H1 (cell line): ENCODE results near the gene FAM149A. TPM values are rescaled to one million over a fixed set of nuclear protein-coding genes. Genes with fewer than 3 reads are reported as not detected.

Source experiments
- CTCF ChIA-PET: fragments of 300-600 bp; sonication (Branson Sonifier 250); formaldehyde crosslinking; loops from one replicate; lab custom pipeline; 2021; ENCODE audit not compliant: partially characterized antibody; lab: Charles Lee
- POLR2A ChIA-PET: fragments of 300-600 bp; sonication (Branson Sonifier 250); formaldehyde crosslinking; loops from one replicate; lab custom pipeline; 2021; ENCODE audit warnings: inconsistent platforms; ENCODE audit not compliant: partially characterized antibody; lab: Charles Lee
- DNase-seq, 2 experiments: peaks; one replicate each; pipeline versions ENCODE4 v3.0.0 to v3.0.0-alpha.2; 2010 to 2022; ENCODE audit warnings: low spot score in 2 of 2, low read depth in 1 of 2, mixed read lengths in 1 of 2
- FAIRE-seq: peaks from 2 replicates; lab custom pipeline; 2011; peaks lifted over from hg19 to GRCh38; lab: Jason Lieb, UNC
- H2AFZ ChIP-seq: 2 replicates; pipeline ENCODE4 v1.8.1; 2012; ENCODE audit warnings: low read length, inconsistent platforms
- H2AK5ac ChIP-seq: 2 replicates; pipeline ENCODE4 v1.6.1; 2013; ENCODE audit warnings: low read depth, low read length
- H2BK120ac ChIP-seq: replicated peaks from 2 replicates; pipeline ENCODE3; 2013; ENCODE audit warnings: low read depth, low read length, inconsistent platforms
- H2BK12ac ChIP-seq: 2 replicates; pipeline ENCODE4 v1.6.1; 2013; ENCODE audit warnings: low read depth, low read length
- H2BK15ac ChIP-seq: 2 replicates; pipeline ENCODE4 v1.6.1; 2013; ENCODE audit warnings: low read length
- H2BK20ac ChIP-seq: 2 replicates; pipeline ENCODE4 v1.6.1; 2013; ENCODE audit warnings: low read length
- H2BK5ac ChIP-seq: 2 replicates; pipeline ENCODE4 v1.6.1; 2013; ENCODE audit warnings: low read depth, low read length
- H3K14ac ChIP-seq: 2 replicates; pipeline ENCODE4 v1.6.1; 2013; ENCODE audit warnings: inconsistent platforms; ENCODE audit not compliant: insufficient read length
- H3K18ac ChIP-seq: 2 replicates; pipeline ENCODE4 v1.6.1; 2013; ENCODE audit warnings: low read length; ENCODE audit errors: extremely low read depth
- H3K23ac ChIP-seq: 2 replicates; pipeline ENCODE4 v1.6.1; 2013; ENCODE audit warnings: inconsistent platforms; ENCODE audit not compliant: insufficient read length
- H3K23me2 ChIP-seq: 2 replicates; pipeline ENCODE4 v1.6.1; 2013; ENCODE audit warnings: low read depth, low read length
- H3K27ac ChIP-seq: 2 replicates; pipeline ENCODE4 v1.6.1; 2011; ENCODE audit warnings: low read depth, low read length, inconsistent platforms
- H3K27me3 ChIP-seq, 4 experiments: replicated peaks in 1 of 4; 1 replicate in 1 of 4; 2 replicates in 3 of 4; pipeline versions ENCODE4 v1.6.1 to v1.8.1; 2011 to 2013; ENCODE audit warnings: low read length in 3 of 4, mild to moderate bottlenecking in 3 of 4, inconsistent platforms in 2 of 4, mixed read lengths in 2 of 4, moderate library complexity in 1 of 4; ENCODE audit not compliant: control insufficient read depth in 3 of 4, insufficient read depth in 3 of 4; ENCODE audit errors: extremely low read depth in 1 of 4
- H3K36me3 ChIP-seq, 4 experiments: 2 replicates each; pipeline versions ENCODE4 v1.6.1 to v1.8.1; 2011 to 2013; ENCODE audit warnings: mild to moderate bottlenecking in 4 of 4, low read length in 3 of 4, moderate library complexity in 2 of 4, control low read depth in 1 of 4, inconsistent platforms in 1 of 4; ENCODE audit not compliant: insufficient read depth in 4 of 4, control insufficient read depth in 2 of 4
- H3K4ac ChIP-seq: replicated peaks from 2 replicates; pipeline ENCODE3; 2013; ENCODE audit warnings: low read length, low read depth, mixed read lengths, inconsistent platforms; ENCODE audit not compliant: insufficient read length
- H3K4me1 ChIP-seq, 4 experiments: replicated peaks in 1 of 4; 1 replicate in 1 of 4; 2 replicates in 3 of 4; pipeline versions ENCODE4 v1.6.1 to v1.8.1; 2011 to 2013; ENCODE audit warnings: low read length in 3 of 4, inconsistent platforms in 2 of 4, mixed read lengths in 1 of 4; ENCODE audit not compliant: insufficient read depth in 4 of 4, control insufficient read depth in 3 of 4
- H3K4me2 ChIP-seq, 2 experiments: 2 replicates each; pipeline versions ENCODE4 v1.6.1 to v1.8.1; 2011 to 2013; ENCODE audit warnings: low read depth in 2 of 2, low read length in 2 of 2, control low read depth in 1 of 2, inconsistent platforms in 1 of 2, mild to moderate bottlenecking in 1 of 2; ENCODE audit not compliant: insufficient read depth in 1 of 2
- H3K4me3 ChIP-seq, 4 experiments: fragments of 200-600, 300-600 bp in 1 of 4; sonication (generic), shearing (Covaris generic), sonication (Bioruptor Twin) in 1 of 4; 2 replicates each; pipeline versions ENCODE4 v1.5.1 to v1.8.1; 2011 to 2016; ENCODE audit warnings: low read length in 4 of 4, low read depth in 3 of 4, control low read depth in 2 of 4, inconsistent platforms in 2 of 4, mild to moderate bottlenecking in 2 of 4, mixed read lengths in 1 of 4, moderate library complexity in 1 of 4; ENCODE audit not compliant: insufficient read depth in 2 of 4; ENCODE audit errors: extremely low read depth in 1 of 4
- H3K56ac ChIP-seq: replicated peaks from 2 replicates; pipeline ENCODE3; 2013; ENCODE audit warnings: low read depth, mild to moderate bottlenecking, mixed read lengths, low read length, inconsistent platforms; ENCODE audit not compliant: insufficient read length
- H3K79me1 ChIP-seq: 2 replicates; pipeline ENCODE4 v1.6.1; 2013; ENCODE audit warnings: low read depth, low read length, control low read depth
- H3K79me2 ChIP-seq, 2 experiments: 2 replicates each; pipeline versions ENCODE4 v1.6.1 to v1.8.1; 2012 to 2013; ENCODE audit warnings: low read length in 2 of 2, mild to moderate bottlenecking in 2 of 2, inconsistent platforms in 1 of 2; ENCODE audit not compliant: insufficient read depth in 2 of 2, control insufficient read depth in 1 of 2
- H3K9ac ChIP-seq, 4 experiments: replicated peaks in 1 of 4; 1 replicate in 1 of 4; 2 replicates in 3 of 4; pipeline versions ENCODE4 v1.6.1 to v1.8.1; 2011 to 2013; ENCODE audit warnings: low read depth in 3 of 4, low read length in 3 of 4, control low read depth in 2 of 4, mild to moderate bottlenecking in 2 of 4, moderate library complexity in 2 of 4, inconsistent platforms in 1 of 4; ENCODE audit errors: extremely low read depth in 1 of 4
- H3K9me3 ChIP-seq, 2 experiments: 2 replicates each; pipeline versions ENCODE4 v1.6.1 to v1.8.1; 2012 to 2013; ENCODE audit warnings: mild to moderate bottlenecking in 2 of 2, moderate library complexity in 2 of 2, control low read depth in 1 of 2, inconsistent platforms in 1 of 2, low read depth in 1 of 2, low read length in 1 of 2, mixed read lengths in 1 of 2; ENCODE audit not compliant: insufficient read depth in 2 of 2
- H4K20me1 ChIP-seq, 2 experiments: replicated peaks in 1 of 2; 2 replicates each; pipeline versions ENCODE3 to v1.8.1; 2011 to 2013; ENCODE audit warnings: inconsistent platforms in 2 of 2, low read length in 2 of 2, mild to moderate bottlenecking in 1 of 2; ENCODE audit not compliant: insufficient read depth in 2 of 2, control insufficient read depth in 1 of 2
- H4K5ac ChIP-seq: 2 replicates; pipeline ENCODE4 v1.6.1; 2013; ENCODE audit warnings: low read length, low read depth, mixed read lengths, inconsistent platforms; ENCODE audit not compliant: insufficient read length
- H4K8ac ChIP-seq: 2 replicates; pipeline ENCODE4 v1.8.0; 2013; ENCODE audit warnings: mild to moderate bottlenecking, moderate library complexity, low read length, inconsistent platforms; ENCODE audit not compliant: insufficient read depth; ENCODE audit errors: extremely low read depth
- H4K91ac ChIP-seq: replicated peaks from 2 replicates; pipeline ENCODE3; 2013; ENCODE audit warnings: low read length, mixed read lengths, inconsistent platforms; ENCODE audit not compliant: insufficient read length
- KDM1A ChIP-seq: fragments of 200-600, 300-600 bp; sonication (generic); IDR thresholded peaks from 2 replicates; pipeline ENCODE4 v1.7.1; 2016; ENCODE audit warnings: mild to moderate bottlenecking, low read length, borderline replicate concordance
- TAF7 ChIP-seq: optimal IDR thresholded peaks from 2 replicates; pipeline ENCODE3; 2011; ENCODE audit warnings: low read depth, mild to moderate bottlenecking, inconsistent platforms, low read length, moderate library complexity, borderline replicate concordance
- TBP ChIP-seq: IDR thresholded peaks from 2 replicates; pipeline ENCODE4 v1.6.1; 2011; ENCODE audit warnings: low read depth, low read length, improper control_type of control experiment
- WGBS, 2 experiments: shearing (Covaris generic) in 1 of 2; methylation state at CpG; one replicate each; pipeline versions ENCODE4 v1.1.6 to v1.1.7; 2013 to 2015; ENCODE audit warnings: low lambda C conversion rate in 2 of 2, mixed read lengths in 2 of 2, inconsistent platforms in 1 of 2, low coverage in 1 of 2, missing lambda C conversion rate in 1 of 2; ENCODE audit not compliant: insufficient replicate concordance in 2 of 2, insufficient coverage in 1 of 2, insufficient read length in 1 of 2; ENCODE audit errors: extremely low coverage in 1 of 2, missing lambda C conversion rate in 1 of 2; 5-methylcytosine and 5-hydroxymethylcytosine counted together
- polyA plus RNA-seq, 7 experiments: library from polyadenylated mRNA; depleted of rRNA in 3 of 7; stranded (reverse) in 5 of 7; unstranded in 2 of 7; fragments of >200 nt in 5 of 7; fragments of 200-250 nt in 2 of 7; gene quantifications; 1 replicate in 5 of 7; 2 replicates in 1 of 7; 4 replicates in 1 of 7; pipeline versions ENCODE4 v1.2.1 to v1.2.3, GENCODE V29; 2011 to 2013; ENCODE audit warnings: missing spikeins in 2 of 7, mixed read lengths in 2 of 7
- total RNA-seq: library from RNA; stranded (reverse); fragmentation: NEBNext Ultra II Directional; extraction: Animal tissue kit (Norgen Biotek cat#: 25700); gene quantifications from 2 replicates; pipeline ENCODE4 v1.2.1, GENCODE V29; 2021

Gene FAM149A
- total and polyA plus RNA-seq, 2 of the 8 experiments (the other 6 are each of a cell fraction or from before 2014, with no cell fraction given), result 6.1 to 8.5 TPM

DNA sequence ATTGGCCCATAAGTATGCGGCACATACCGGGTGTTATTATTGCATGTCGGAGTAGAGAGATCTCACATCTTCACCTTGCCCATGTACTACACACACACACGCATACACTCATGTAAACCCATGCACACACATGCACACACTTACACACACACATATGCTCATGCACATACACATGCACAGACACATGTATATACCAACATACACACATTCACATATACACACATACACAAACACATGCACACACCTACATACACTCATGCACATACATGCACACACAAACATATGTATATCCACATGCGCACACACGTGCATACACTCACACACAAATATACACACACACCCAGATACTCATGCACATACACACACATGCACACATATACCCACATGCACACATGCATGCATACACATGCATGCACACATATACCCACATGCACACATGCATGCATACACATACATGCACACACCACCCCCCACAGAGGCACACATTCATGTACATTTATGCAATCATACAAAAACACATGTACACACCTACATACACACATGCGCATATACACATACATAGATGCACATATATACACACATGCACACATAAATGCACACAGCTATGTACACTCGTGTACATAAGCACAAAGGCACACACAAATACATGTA, 98.1 kb downstream of the FAM149A start:
- Histone ChIP-seq H4K20me1 (no peaks in the 10 kb centered on the region), H2AFZ (no peak overlapping the region), H3K4ac (no peak overlapping the region), H3K4me2 (no peak overlapping the region), H3K56ac (no peak overlapping the region), H4K8ac (no peak overlapping the region), H2BK12ac (no peak overlapping the region), H4K91ac (no peak overlapping the region), H3K4me1 (peaks cover 0 to 2% (median 0%) of the 10 kb centered on the region in 4 experiments; a peak in 1 of 7 replicates), H3K79me2 (peaks cover 0 to 3% of the 10 kb centered on the region in 2 experiments; a peak in 1 of 4 replicates), H3K14ac (no peak overlapping the region), H3K36me3 (no peaks in the 10 kb centered on the region), H3K9me3 (peaks cover 0 to 2% of the 10 kb centered on the region in 2 experiments; a peak in 1 of 4 replicates), H3K27me3 (no peaks in the 10 kb centered on the region), H2BK120ac (peak overlapping the region; percentile 13), H2BK20ac (no peak overlapping the region), H3K23ac (no peak overlapping the region), H3K4me3 (no peak overlapping the region), H3K23me2 (no peaks in the 10 kb centered on the region), H3K9ac (no peak overlapping the region; a peak in 2 of 7 replicates), H2BK15ac (0 out of 2 replicates have a peak overlapping the region, but pooled peaks have one; percentile 33), H2BK5ac (no peak overlapping the region; the same call in 1 of the 2 replicates), H4K5ac (no peak overlapping the region), H3K79me1 (no peaks in the 10 kb centered on the region), H3K18ac (no peak overlapping the region), H3K27ac (no peak overlapping the region), H2AK5ac (0 out of 2 replicates have a peak overlapping the region, but pooled peaks have one; percentile 2)
- 90% methylated on average over 8 of the region's 8 CpGs; no CpG with 5 or more reads in 1 of the 2 experiments for WGBS, 2 experiments
- CTCF ChIA-PET, result interaction anchor here (0.7 to 1.7 kb wide), 14 partner anchors 9 to 282 kb away, joined by 3 to 13 read pairs (median 4); partner anchors contain the start of genes CYP4V2, F11 and TLR3
- FAIRE-seq, result no peak
- TF ChIP-seq TBP (no peak), KDM1A (no peak; the same call in 1 of the 2 replicates), TAF7 (no peak)
- no peak for DNase-seq
- POLR2A ChIA-PET, result interaction anchor here (1.5 kb wide), 2 partner anchors 11 to 41 kb away, joined by 3 to 7 read pairs; partner anchors contain the start of gene CYP4V2
